Uterus (tissue), 2 donors: Measurements from ENCODE around the gene CCDC141.

Experiments used
- CTCF ChIP-seq, 4 experiments: fragments of 200-600 bp in 2 of 4; fragments of 450-650 bp in 2 of 4; sonication (generic) in 2 of 4; IDR thresholded peaks; one replicate each; pipeline ENCODE4 v1.5.1; 2016 to 2019; ENCODE audit warnings: antibody characterized with exemption in 4 of 4, mild to moderate bottlenecking in 2 of 4, moderate library complexity in 1 of 4
- POLR2A ChIP-seq, 2 donors: fragments of 450-650 bp; IDR thresholded peaks; one replicate each; pipeline ENCODE4 v1.6.1; 2016; ENCODE audit warnings: antibody characterized with exemption in 2 of 2, mild to moderate bottlenecking in 1 of 2, moderate library complexity in 1 of 2

GRCh38 chr2:178828486-178828881, 221.5 kb downstream of the CCDC141 start:
- TF ChIP-seq POLR2A (IDR thresholded peaks at IDR 0.05), result no peak
- no peak for TF ChIP-seq CTCF (IDR thresholded peaks at IDR 0.05)
